H9 (cell line): ENCODE results near the gene CHTF8. TPM values are rescaled to one million over a fixed set of nuclear protein-coding genes. Genes with fewer than 3 reads are reported as not detected.
A peak's percentile ranks its signal among the peaks of the same experiment; 100 is the strongest.

Experiments used
- DNase-seq: peaks from one replicate; pipeline ENCODE4 v3.0.0-alpha.2; 2017
- H2AFZ ChIP-seq: one replicate; pipeline ENCODE4 v1.6.1; 2013; ENCODE audit warnings: mild to moderate bottlenecking, low read length, control low read depth, moderate library complexity
- H2AK5ac ChIP-seq: 2 replicates; pipeline ENCODE4 v1.6.1; 2013; ENCODE audit warnings: low read length, control low read depth, mixed read lengths; ENCODE audit not compliant: insufficient read length
- H2BK120ac ChIP-seq: one replicate; pipeline ENCODE4 v1.6.1; 2013; ENCODE audit warnings: low read depth, mild to moderate bottlenecking, low read length, control low read depth, inconsistent platforms; ENCODE audit not compliant: poor library complexity, severe bottlenecking
- H2BK12ac ChIP-seq: 2 replicates; pipeline ENCODE4 v1.6.1; 2013; ENCODE audit warnings: low read length, control low read depth, mixed read lengths, low read depth; ENCODE audit not compliant: insufficient read length
- H2BK15ac ChIP-seq: 2 replicates; pipeline ENCODE4 v1.6.1; 2013; ENCODE audit warnings: low read depth, low read length, control low read depth
- H2BK20ac ChIP-seq: one replicate; pipeline ENCODE4 v1.6.1; 2013; ENCODE audit warnings: low read depth, mild to moderate bottlenecking, low read length, control low read depth, inconsistent platforms; ENCODE audit not compliant: poor library complexity, severe bottlenecking
- H2BK5ac ChIP-seq: 2 replicates; pipeline ENCODE4 v1.6.1; 2013; ENCODE audit warnings: low read length, control low read depth, mixed read lengths; ENCODE audit not compliant: insufficient read length
- H3K14ac ChIP-seq: 2 replicates; pipeline ENCODE4 v1.6.1; 2013; ENCODE audit warnings: low read length, control low read depth; ENCODE audit not compliant: insufficient read depth
- H3K18ac ChIP-seq: 2 replicates; pipeline ENCODE4 v1.6.1; 2013; ENCODE audit warnings: low read depth, mild to moderate bottlenecking, mixed read lengths, low read length, control low read depth; ENCODE audit not compliant: insufficient read length
- H3K23ac ChIP-seq: 2 replicates; pipeline ENCODE4 v1.6.1; 2013; ENCODE audit warnings: low read length, control low read depth, mixed read lengths, low read depth; ENCODE audit not compliant: insufficient read length
- H3K23me2 ChIP-seq: 2 replicates; pipeline ENCODE4 v1.6.1; 2013; ENCODE audit warnings: low read depth, mild to moderate bottlenecking, mixed read lengths, low read length, control low read depth; ENCODE audit not compliant: insufficient read length, poor library complexity, severe bottlenecking
- H3K27ac ChIP-seq: 2 replicates; pipeline ENCODE4 v1.5.1; 2013; ENCODE audit warnings: low read length, control low read depth, mixed read lengths, low read depth; ENCODE audit not compliant: insufficient read length
- H3K27me3 ChIP-seq: 2 replicates; pipeline ENCODE4 v1.6.1; 2013; ENCODE audit warnings: low read length, control low read depth, inconsistent platforms; ENCODE audit not compliant: insufficient read depth
- H3K4ac ChIP-seq: 2 replicates; pipeline ENCODE4 v1.6.1; 2013; ENCODE audit warnings: low read depth, mild to moderate bottlenecking, control low read depth, inconsistent platforms, low read length, moderate library complexity
- H3K4me1 ChIP-seq: 2 replicates; pipeline ENCODE4 v1.6.1; 2013; ENCODE audit warnings: low read length, control low read depth, inconsistent platforms; ENCODE audit not compliant: insufficient read depth
- H3K4me2 ChIP-seq: 2 replicates; pipeline ENCODE4 v1.6.1; 2013; ENCODE audit warnings: low read length, control low read depth, mixed read lengths; ENCODE audit not compliant: insufficient read length, insufficient read depth
- H3K56ac ChIP-seq: 2 replicates; pipeline ENCODE4 v1.6.1; 2013; ENCODE audit warnings: low read depth, mild to moderate bottlenecking, mixed read lengths, low read length, control low read depth; ENCODE audit not compliant: insufficient read length
- H3K79me1 ChIP-seq: 2 replicates; pipeline ENCODE4 v1.6.1; 2013; ENCODE audit warnings: low read depth, mild to moderate bottlenecking, moderate library complexity, low read length, control low read depth, inconsistent platforms; ENCODE audit not compliant: insufficient read depth, poor library complexity, severe bottlenecking
- H3K79me2 ChIP-seq: 2 replicates; pipeline ENCODE4 v1.6.1; 2013; ENCODE audit warnings: low read length, control low read depth, inconsistent platforms; ENCODE audit not compliant: insufficient read depth
- H3K9ac ChIP-seq: 2 replicates; pipeline ENCODE4 v1.6.1; 2013; ENCODE audit warnings: low read length, control low read depth, mixed read lengths; ENCODE audit not compliant: insufficient read length; ENCODE audit errors: extremely low read depth
- H3K9me3 ChIP-seq: one replicate; pipeline ENCODE4 v1.6.1; 2013; ENCODE audit warnings: low read depth, low read length, inconsistent platforms; ENCODE audit not compliant: control insufficient read depth
- H3T11ph ChIP-seq: one replicate; pipeline ENCODE4 v1.6.1; 2013; ENCODE audit warnings: mild to moderate bottlenecking, low read length, control low read depth, inconsistent platforms
- H4K20me1 ChIP-seq: one replicate; pipeline ENCODE4 v1.6.1; 2013; ENCODE audit not compliant: control insufficient read depth, insufficient read length, insufficient read depth
- H4K5ac ChIP-seq: 2 replicates; pipeline ENCODE4 v1.6.1; 2013; ENCODE audit warnings: low read depth, mild to moderate bottlenecking, mixed read lengths, low read length, control low read depth; ENCODE audit not compliant: insufficient read length
- H4K8ac ChIP-seq: replicated peaks from 2 replicates; pipeline ENCODE4 v1.6.1; 2013; ENCODE audit warnings: low read length, control low read depth, mixed read lengths, low read depth; ENCODE audit not compliant: insufficient read length
- H4K91ac ChIP-seq: 2 replicates; pipeline ENCODE4 v1.6.1; 2013; ENCODE audit warnings: low read depth, mild to moderate bottlenecking, moderate library complexity, mixed read lengths, low read length, control low read depth; ENCODE audit not compliant: insufficient read length
- H3K27ac Mint-ChIP-seq, 3 experiments: 2 replicates in 2 of 3; 3 replicates in 1 of 3; pipeline ENCODE4 v1.8.0; 2020 to 2021; ENCODE audit warnings: mixed read lengths in 3 of 3, mild to moderate bottlenecking in 1 of 3, moderate library complexity in 1 of 3
- H3K27me3 Mint-ChIP-seq: 2 replicates; pipeline ENCODE4 v1.8.0; 2021; ENCODE audit warnings: low read depth, mild to moderate bottlenecking, moderate library complexity, mixed read lengths
- H3K36me3 Mint-ChIP-seq, 3 experiments: 2 replicates in 2 of 3; 3 replicates in 1 of 3; pipeline ENCODE4 v1.8.0; 2020 to 2021; ENCODE audit warnings: low read depth in 3 of 3, mixed read lengths in 3 of 3; ENCODE audit not compliant: insufficient read depth in 1 of 3
- H3K4me1 Mint-ChIP-seq, 2 experiments: 2 replicates each; pipeline ENCODE4 v1.8.0; 2020; ENCODE audit warnings: mixed read lengths in 2 of 2
- H3K4me3 Mint-ChIP-seq, 2 experiments: 2 replicates in 1 of 2; 3 replicates in 1 of 2; pipeline ENCODE4 v1.8.0; 2020 to 2021; ENCODE audit warnings: mild to moderate bottlenecking in 2 of 2, mixed read lengths in 2 of 2, moderate library complexity in 1 of 2
- H3K9me3 Mint-ChIP-seq, 2 experiments: 2 replicates in 1 of 2; 3 replicates in 1 of 2; pipeline ENCODE4 v1.8.0; 2020; ENCODE audit warnings: mild to moderate bottlenecking in 2 of 2, mixed read lengths in 2 of 2, moderate library complexity in 1 of 2
- WGBS: extraction: QIAGEN DNeasy Blood & Tissue Kit; methylation state at CpG from one replicate; pipeline ENCODE4 v1.1.7; 2013; ENCODE audit warnings: missing lambda C conversion rate, low lambda C conversion rate, mixed read lengths; ENCODE audit not compliant: insufficient read length; ENCODE audit errors: extremely low coverage; 5-methylcytosine and 5-hydroxymethylcytosine counted together
- total RNA-seq: library from RNA; stranded (reverse); gene quantifications from 2 replicates; pipeline ENCODE4 v1.2.1, GENCODE V29; 2021
- TF ChIP-seq, protein P1 (sequence below): fragments of 200-600 bp; sonication (generic); conservative IDR thresholded peaks from 3 replicates; pipeline ENCODE4 v1.8.0; 2021; ENCODE audit warnings: antibody characterized with exemption, mild to moderate bottlenecking

CHTF8 gene
- total RNA-seq, 1 experiment from 2014 or later, result 168 TPM

- no peak overlapping the region for H2BK15ac ChIP-seq
- H3K18ac ChIP-seq, result no peak overlapping the region
- H4K5ac ChIP-seq, result no peak overlapping the region
- peaks cover 43 to 85% (median 69%) of the 10 kb centered on the region in 3 experiments for H3K36me3 Mint-ChIP-seq
- no peak overlapping the region for H3K56ac ChIP-seq
- no peak overlapping the region for H2AFZ ChIP-seq
- 0 out of 4 replicates have a peak, but pooled peaks cover 0 to 2% of the 10 kb centered on the region in 2 experiments for H3K4me1 Mint-ChIP-seq
- no peak overlapping the region for H3K4me2 ChIP-seq
- H2BK120ac ChIP-seq, result no peak overlapping the region
- H3K23ac ChIP-seq, result no peak overlapping the region
- H4K91ac ChIP-seq, result no peak overlapping the region
- no CpG with 5 or more reads among the region's 8 CpGs for WGBS
- no peak overlapping the region for H3K4me3 Mint-ChIP-seq
- no peak overlapping the region for H2BK12ac ChIP-seq
- H4K20me1 ChIP-seq, result no peaks in the 10 kb centered on the region
- no peaks in the 10 kb centered on the region for H3K27me3 ChIP-seq
- H2BK20ac ChIP-seq, result no peak overlapping the region
- no peak overlapping the region for H4K8ac ChIP-seq
- no peak overlapping the region for H3K14ac ChIP-seq
- no peak overlapping the region for H3K4ac ChIP-seq
- no peak overlapping the region for H3T11ph ChIP-seq
- H2AK5ac ChIP-seq, result no peak overlapping the region
- no peaks in the 10 kb centered on the region for H3K79me1 ChIP-seq
- DNase-seq, result no peak
- no peaks in the 10 kb centered on the region for H3K4me1 ChIP-seq
- H3K9me3 ChIP-seq, result no peaks in the 10 kb centered on the region
- peak overlapping the region in 1 of 3 experiments; percentile 18; a peak in 1 of 7 replicates for H3K27ac Mint-ChIP-seq
- H3K23me2 ChIP-seq, result no peaks in the 10 kb centered on the region
- H3K27me3 Mint-ChIP-seq, result no peaks in the 10 kb centered on the region
- H3K79me2 ChIP-seq, result no peaks in the 10 kb centered on the region
- H3K27ac ChIP-seq, result no peak overlapping the region
- no peaks in the 10 kb centered on the region for H3K9me3 Mint-ChIP-seq
- TF ChIP-seq, protein P1, sequence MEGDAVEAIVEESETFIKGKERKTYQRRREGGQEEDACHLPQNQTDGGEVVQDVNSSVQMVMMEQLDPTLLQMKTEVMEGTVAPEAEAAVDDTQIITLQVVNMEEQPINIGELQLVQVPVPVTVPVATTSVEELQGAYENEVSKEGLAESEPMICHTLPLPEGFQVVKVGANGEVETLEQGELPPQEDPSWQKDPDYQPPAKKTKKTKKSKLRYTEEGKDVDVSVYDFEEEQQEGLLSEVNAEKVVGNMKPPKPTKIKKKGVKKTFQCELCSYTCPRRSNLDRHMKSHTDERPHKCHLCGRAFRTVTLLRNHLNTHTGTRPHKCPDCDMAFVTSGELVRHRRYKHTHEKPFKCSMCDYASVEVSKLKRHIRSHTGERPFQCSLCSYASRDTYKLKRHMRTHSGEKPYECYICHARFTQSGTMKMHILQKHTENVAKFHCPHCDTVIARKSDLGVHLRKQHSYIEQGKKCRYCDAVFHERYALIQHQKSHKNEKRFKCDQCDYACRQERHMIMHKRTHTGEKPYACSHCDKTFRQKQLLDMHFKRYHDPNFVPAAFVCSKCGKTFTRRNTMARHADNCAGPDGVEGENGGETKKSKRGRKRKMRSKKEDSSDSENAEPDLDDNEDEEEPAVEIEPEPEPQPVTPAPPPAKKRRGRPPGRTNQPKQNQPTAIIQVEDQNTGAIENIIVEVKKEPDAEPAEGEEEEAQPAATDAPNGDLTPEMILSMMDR, result no peak
- no peak overlapping the region for H3K9ac ChIP-seq
- no peak overlapping the region for H2BK5ac ChIP-seq
These were observed 33.9 kb upstream of the CHTF8 start for GRCh38 chr16:69166221-69166833.
